Neural cell (in vitro differentiated cells): ENCODE data around the gene KHDRBS2. TPM values are rescaled to one million over a fixed set of nuclear protein-coding genes. Genes with fewer than 3 reads are reported as not detected.

Source experiments
- H2AFZ ChIP-seq: fragments of 200-600, 300-800 bp; sonication (generic), shearing (Covaris generic); 2 replicates; pipeline ENCODE4 v1.6.0; 2014; ENCODE audit warnings: low read depth, mild to moderate bottlenecking, antibody characterized with exemption, low read length, moderate library complexity
- H3F3A ChIP-seq: fragments of 200-600 bp; shearing (Covaris generic); 2 replicates; pipeline ENCODE4 v1.6.1; 2016; ENCODE audit warnings: mild to moderate bottlenecking, moderate library complexity, mixed read lengths, antibody characterized with exemption, low read length; ENCODE audit not compliant: insufficient read depth, poor library complexity, severe bottlenecking
- H3K27ac ChIP-seq: fragments of 200-600, 300-800 bp; sonication (generic), shearing (Covaris generic); 2 replicates; pipeline ENCODE4 v1.5.1; 2014; ENCODE audit warnings: mild to moderate bottlenecking, low read length, moderate library complexity
- H3K27me3 ChIP-seq: fragments of 300-800, 200-600 bp; sonication (generic), shearing (Covaris generic); 2 replicates; pipeline ENCODE4 v1.6.0; 2014; ENCODE audit warnings: mild to moderate bottlenecking, low read depth, low read length, moderate library complexity; ENCODE audit not compliant: insufficient read depth
- H3K36me3 ChIP-seq: fragments of 300-800, 200-600 bp; sonication (generic), shearing (Covaris generic); 2 replicates; pipeline ENCODE4 v1.5.1; 2014; ENCODE audit warnings: mild to moderate bottlenecking, antibody characterized with exemption, low read length, moderate library complexity; ENCODE audit not compliant: insufficient read depth
- H3K4me2 ChIP-seq: fragments of 300-800, 200-600 bp; sonication (generic), shearing (Covaris generic); 2 replicates; pipeline ENCODE4 v1.6.0; 2014; ENCODE audit warnings: mild to moderate bottlenecking, low read length
- H3K4me3 ChIP-seq: fragments of 300-800, 200-600 bp; sonication (generic), shearing (Covaris generic); 2 replicates; pipeline ENCODE4 v1.5.1; 2014; ENCODE audit warnings: mild to moderate bottlenecking, low read length, moderate library complexity
- H3K79me2 ChIP-seq: fragments of 200-600 bp; shearing (Covaris generic); replicated peaks from 2 replicates; pipeline ENCODE4 v1.6.0; 2014; ENCODE audit warnings: mild to moderate bottlenecking, low read length, moderate library complexity; ENCODE audit not compliant: insufficient read depth
- H3K9ac ChIP-seq: fragments of 300-800, 200-600 bp; sonication (generic), shearing (Covaris generic); 2 replicates; pipeline ENCODE4 v1.6.1; 2016; ENCODE audit warnings: mild to moderate bottlenecking, low read length, mixed read lengths
- H3K9me2 ChIP-seq: fragments of 200-600 bp; shearing (Covaris generic); 2 replicates; pipeline ENCODE4 v1.6.1; 2016; ENCODE audit warnings: mild to moderate bottlenecking, low read length, mixed read lengths; ENCODE audit not compliant: insufficient read depth
- H3K9me3 ChIP-seq: fragments of 200-600, 300-800 bp; sonication (generic), shearing (Covaris generic); 2 replicates; pipeline ENCODE4 v1.6.1; 2016; ENCODE audit warnings: mild to moderate bottlenecking, mixed run types, low read length, moderate library complexity, mixed read lengths
- H4K20me1 ChIP-seq: fragments of 200-600 bp; shearing (Covaris generic); 2 replicates; pipeline ENCODE4 v1.6.1; 2016; ENCODE audit warnings: mild to moderate bottlenecking, mixed run types; ENCODE audit not compliant: insufficient read depth
- CTCF ChIP-seq: fragments of 450-650 bp; IDR thresholded peaks from 2 replicates; pipeline ENCODE4 v1.5.1; 2014; ENCODE audit warnings: antibody characterized with exemption, mild to moderate bottlenecking, moderate library complexity; ENCODE audit not compliant: poor library complexity, severe bottlenecking
- EP300 ChIP-seq: fragments of 450-650 bp; conservative IDR thresholded peaks from 2 replicates; pipeline ENCODE4 v1.6.1; 2014; ENCODE audit warnings: antibody characterized with exemption, mild to moderate bottlenecking, moderate library complexity; ENCODE audit not compliant: poor library complexity, severe bottlenecking
- EZH2 ChIP-seq: fragments of 200-600, 300-800 bp; shearing (Covaris generic), sonication (generic); IDR thresholded peaks from 2 replicates; pipeline ENCODE4 v1.6.1; 2014; ENCODE audit warnings: antibody characterized with exemption, low read length, borderline replicate concordance, mild to moderate bottlenecking; ENCODE audit not compliant: insufficient read depth, poor library complexity, severe bottlenecking
- MXI1 ChIP-seq: fragments of 450-650 bp; conservative IDR thresholded peaks from 2 replicates; pipeline ENCODE4 v1.6.1; 2014; ENCODE audit warnings: antibody characterized with exemption, mild to moderate bottlenecking; ENCODE audit not compliant: poor library complexity, severe bottlenecking
- POLR2AphosphoS5 ChIP-seq: IDR thresholded peaks from 2 replicates; pipeline ENCODE4 v1.6.1; 2012
- RAD21 ChIP-seq: fragments of 450-650 bp; conservative IDR thresholded peaks from 2 replicates; pipeline ENCODE4 v1.6.1; 2014; ENCODE audit warnings: antibody characterized with exemption, mild to moderate bottlenecking, moderate library complexity
- REST ChIP-seq: IDR thresholded peaks from 2 replicates; pipeline ENCODE4 v1.6.1; 2012; ENCODE audit warnings: borderline replicate concordance
- SMC3 ChIP-seq: fragments of 450-650 bp; conservative IDR thresholded peaks from 2 replicates; pipeline ENCODE4 v1.6.1; 2014; ENCODE audit warnings: antibody characterized with exemption, mild to moderate bottlenecking, moderate library complexity; ENCODE audit not compliant: poor library complexity
- TAF1 ChIP-seq: IDR thresholded peaks from 2 replicates; pipeline ENCODE4 v1.6.1; 2012; ENCODE audit warnings: low read depth
- polyA plus RNA-seq: library from polyadenylated mRNA; depleted of rRNA; stranded (reverse); fragments of >200 nt; gene quantifications from 2 replicates; pipeline ENCODE4 v1.2.3, GENCODE V29; 2014

The KHDRBS2 gene
- polyA plus RNA-seq, 1 donor from 2014 or later: 28.5 TPM

- Histone ChIP-seq H3K27me3 (no peaks in the 10 kb centered on the region), H3K27ac (no peak overlapping the region), H3K9me3 (no peaks in the 10 kb centered on the region)
Measured at GRCh38 chr6:61869632-61870400, 416.2 kb downstream of the KHDRBS2 start.

GRCh38 chr6:61868507-61869080 lies 417.4 kb downstream of the KHDRBS2 start:
- no peaks in the 10 kb centered on the region for H3K9me2 ChIP-seq
- H2AFZ ChIP-seq: no peak overlapping the region
- H3K4me3 ChIP-seq: no peak overlapping the region
- H3K9me3 ChIP-seq: peaks cover 4% of the 10 kb centered on the region
- H3F3A ChIP-seq: no peaks in the 10 kb centered on the region
- H4K20me1 ChIP-seq: no peaks in the 10 kb centered on the region
- H3K27ac ChIP-seq: no peak overlapping the region
- H3K4me2 ChIP-seq: no peak overlapping the region
- TF ChIP-seq MXI1: no peak
- no peak for TF ChIP-seq TAF1
- no peak for TF ChIP-seq POLR2AphosphoS5
- TF ChIP-seq REST: no peak
- TF ChIP-seq RAD21: no peak
- TF ChIP-seq SMC3: no peak
- peaks cover 3% of the 10 kb centered on the region for H3K36me3 ChIP-seq
- no peaks in the 10 kb centered on the region for H3K27me3 ChIP-seq
- H3K79me2 ChIP-seq: no peaks in the 10 kb centered on the region
- no peak overlapping the region for H3K9ac ChIP-seq

More at GRCh38 chr6:61869632-61870400, 416.2 kb downstream of the KHDRBS2 start:
- Histone ChIP-seq H3K9ac (no peak overlapping the region), H3K36me3 (no peaks in the 10 kb centered on the region), H3K4me3 (no peak overlapping the region), H2AFZ (no peak overlapping the region), H4K20me1 (no peaks in the 10 kb centered on the region), H3F3A (no peaks in the 10 kb centered on the region), H3K4me2 (no peak overlapping the region), H3K9me2 (no peaks in the 10 kb centered on the region), H3K79me2 (no peaks in the 10 kb centered on the region)
- no peak for TF ChIP-seq TAF1
- no peak for TF ChIP-seq POLR2AphosphoS5
- no peak for TF ChIP-seq RAD21
- TF ChIP-seq MXI1: no peak
- TF ChIP-seq SMC3: no peak

- Histone ChIP-seq H3K27ac (no peak overlapping the region), H3K36me3 (peaks cover 3% of the 10 kb centered on the region), H3K27me3 (no peaks in the 10 kb centered on the region)
Measured at GRCh38 chr6:61867635-61868034, 418.4 kb downstream of the KHDRBS2 start.

More at GRCh38 chr6:61867635-61868034, 418.4 kb downstream of the KHDRBS2 start:
- no peak overlapping the region for H3K4me2 ChIP-seq
- H3K9ac ChIP-seq: no peak overlapping the region
- no peaks in the 10 kb centered on the region for H3F3A ChIP-seq
- H3K9me2 ChIP-seq: no peaks in the 10 kb centered on the region
- peaks cover 8% of the 10 kb centered on the region for H3K9me3 ChIP-seq
- no peaks in the 10 kb centered on the region for H3K79me2 ChIP-seq
- no peak overlapping the region for H3K4me3 ChIP-seq
- TF ChIP-seq RAD21 (no peak), EZH2 (no peak), TAF1 (no peak), CTCF (no peak), SMC3 (no peak), EP300 (no peak), POLR2AphosphoS5 (no peak), REST (no peak), MXI1 (no peak)
- H2AFZ ChIP-seq: no peak overlapping the region
- no peaks in the 10 kb centered on the region for H4K20me1 ChIP-seq
